CD4-positive, alpha-beta T cell treated with Interleukin-4 for 1 hour (primary cell): ENCODE data around the gene KLK7.

Experiments
- DNase-seq, 2 donors: peaks; one replicate each; pipeline ENCODE4 v3.0.0-alpha.2; 2020 to 2022

KLK7 gene

DNA sequence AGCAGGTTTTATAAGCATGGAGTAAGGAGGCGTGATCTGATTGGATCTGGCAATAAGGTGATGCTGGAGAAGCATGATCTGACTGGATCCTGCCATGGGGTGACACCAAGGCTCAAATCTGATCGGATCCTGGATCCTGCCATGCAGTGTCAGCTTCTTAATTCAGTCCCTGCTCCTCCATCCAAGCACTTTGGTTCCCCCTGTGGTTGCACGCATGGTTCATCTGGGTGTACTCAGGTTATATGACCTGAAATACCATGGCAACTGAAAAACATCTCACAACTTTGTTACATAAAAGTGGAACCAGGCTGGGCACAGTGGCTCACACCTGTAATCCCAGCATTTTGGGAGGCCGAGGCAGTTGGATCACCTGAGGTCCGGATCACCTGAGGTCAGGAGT lies 54.9 kb downstream of the KLK7 start:
- no peak for DNase-seq
